GM18505 (cell line): Measurements from ENCODE around the gene PPY.

Source experiments
- ATAC-seq: cut with Tn5 transposase; IDR thresholded peaks from one replicate; pipeline ENCODE4 v1.9.1; 2021; ENCODE audit not compliant: unreplicated experiment
- POLR2A ChIP-seq: IDR thresholded peaks from 4 replicates; pipeline ENCODE4 v1.6.1; 2011; ENCODE audit warnings: borderline replicate concordance; ENCODE audit not compliant: insufficient read depth, insufficient read length; ENCODE audit errors: extremely low read depth

Gene PPY, protein sequence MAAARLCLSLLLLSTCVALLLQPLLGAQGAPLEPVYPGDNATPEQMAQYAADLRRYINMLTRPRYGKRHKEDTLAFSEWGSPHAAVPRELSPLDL

DNA sequence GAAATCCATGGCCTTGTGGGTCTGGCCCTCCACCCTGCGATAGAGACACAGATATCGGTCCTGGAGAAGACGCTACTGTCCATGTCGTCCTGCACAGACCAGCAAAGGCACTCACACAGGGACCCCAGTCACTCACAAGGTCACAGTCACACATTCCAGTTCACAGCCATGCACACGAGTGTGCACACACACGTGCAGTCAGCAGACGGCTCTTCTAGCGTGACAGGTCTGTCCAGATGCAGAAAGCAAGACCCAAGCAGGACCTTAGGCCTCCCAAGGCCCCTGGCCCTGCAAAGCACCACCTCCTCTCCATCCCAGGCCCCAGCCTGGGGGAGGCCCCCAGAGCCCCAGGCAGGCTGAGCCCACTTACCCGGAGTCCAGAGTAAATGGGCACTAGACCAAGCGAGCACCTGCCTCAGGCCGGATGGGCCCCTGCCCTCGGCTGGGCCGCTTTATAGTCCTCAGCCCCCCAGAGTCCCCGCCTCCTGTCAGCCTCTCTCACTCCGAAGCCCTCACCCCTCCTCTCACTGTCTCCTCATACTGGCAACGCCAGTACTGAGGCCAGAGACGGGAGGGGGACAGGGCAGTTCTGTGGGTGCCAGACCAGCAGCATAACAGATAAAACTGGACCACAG lies at the start of gene PPY:
Gene PPY, minus strand, starts transcription at position 426 of the 635 bp plus-strand sequence. CDS start 822 bp downstream, outside the sequence.
- ATAC-seq, result no peak
- no peak for TF ChIP-seq POLR2A

DNA sequence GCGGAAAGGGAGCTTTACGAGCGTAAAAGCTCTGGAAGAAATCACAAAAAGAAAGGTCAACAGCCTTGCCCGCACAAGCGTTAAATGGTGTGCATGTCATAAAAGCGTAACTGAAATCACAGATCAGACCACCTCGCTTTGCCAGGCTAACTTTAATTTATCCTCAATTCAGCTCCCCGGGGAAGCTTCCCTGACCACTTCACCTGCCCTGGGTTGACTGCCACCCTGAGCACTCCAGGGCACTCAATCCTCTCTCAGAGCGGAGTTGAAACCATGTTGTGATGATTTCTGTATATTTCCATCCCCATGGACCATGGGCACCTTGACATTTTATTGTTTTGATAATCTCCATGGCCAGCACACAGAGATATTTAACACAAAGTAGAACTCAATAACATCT lies 46.0 kb upstream of the PPY start:
- ATAC-seq, result no peak
- no peak for TF ChIP-seq POLR2A

DNA sequence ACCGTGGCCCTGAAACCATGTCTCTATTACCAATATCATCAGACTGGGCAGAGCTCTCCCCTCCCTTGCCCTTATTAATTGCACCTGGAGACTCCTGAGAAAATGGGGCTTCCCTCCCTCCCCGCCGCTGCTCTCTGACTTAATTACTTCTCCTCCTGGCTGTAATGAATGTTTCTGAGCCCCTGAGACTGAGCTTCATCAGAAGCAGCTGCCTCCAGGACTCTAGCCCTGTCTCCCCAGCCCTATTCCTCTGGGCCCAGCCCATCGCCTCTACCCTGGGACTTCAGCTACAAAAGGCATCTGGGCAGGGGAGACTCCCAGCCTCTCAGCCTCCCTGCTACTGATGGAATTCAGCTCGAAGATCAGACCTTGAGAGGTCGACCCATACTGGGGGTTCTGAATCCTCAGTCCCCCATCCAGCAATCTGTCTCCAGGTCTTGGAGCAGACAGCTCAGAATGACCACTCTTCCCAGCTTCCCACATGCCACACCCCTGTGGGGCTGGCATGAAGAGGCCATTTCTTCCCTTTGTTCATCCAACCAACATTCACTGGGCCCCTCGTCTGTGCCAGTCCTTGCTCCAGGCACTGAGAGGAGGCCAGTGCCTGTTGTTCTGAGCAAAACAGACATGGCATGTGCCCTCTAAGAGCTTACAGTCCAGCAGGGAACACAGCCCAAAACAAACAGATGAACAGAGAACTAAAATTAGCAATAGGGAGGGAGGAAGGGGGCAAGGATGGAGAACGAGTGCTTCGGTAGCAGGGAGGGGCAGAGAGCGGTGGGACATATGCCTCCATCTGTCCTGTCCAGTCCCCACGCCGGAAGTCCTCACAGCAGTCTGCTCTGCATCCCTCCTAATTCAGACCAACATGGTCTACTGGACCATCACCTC lies 45.1 kb upstream of the PPY start:
- no peak for TF ChIP-seq POLR2A
- no peak for ATAC-seq

- no peak for TF ChIP-seq POLR2A
- no peak for ATAC-seq
These were observed 44.1 kb upstream of the PPY start for GRCh38 chr17:43986225-43986981.

DNA sequence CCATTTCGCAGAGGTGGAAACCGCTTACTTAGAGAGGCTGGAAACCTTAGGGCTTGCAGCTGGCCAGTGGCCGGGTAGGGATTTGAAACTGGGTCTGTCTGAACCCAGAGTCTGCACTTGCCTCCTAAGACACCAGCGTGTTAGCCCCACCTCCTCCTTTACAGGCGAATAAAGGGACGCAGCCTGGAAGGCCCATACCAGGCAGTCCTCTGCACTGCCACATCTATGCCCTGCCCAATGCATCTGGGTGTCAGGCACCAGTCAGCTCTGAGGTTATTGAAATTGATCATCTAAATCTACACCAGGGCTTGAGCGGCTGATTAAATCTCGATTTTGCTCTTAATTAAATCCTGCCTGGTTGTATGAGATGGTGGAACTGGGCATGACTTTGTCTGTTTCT lies 42.2 kb upstream of the PPY start:
- TF ChIP-seq POLR2A, result no peak
- ATAC-seq, result no peak

DNA sequence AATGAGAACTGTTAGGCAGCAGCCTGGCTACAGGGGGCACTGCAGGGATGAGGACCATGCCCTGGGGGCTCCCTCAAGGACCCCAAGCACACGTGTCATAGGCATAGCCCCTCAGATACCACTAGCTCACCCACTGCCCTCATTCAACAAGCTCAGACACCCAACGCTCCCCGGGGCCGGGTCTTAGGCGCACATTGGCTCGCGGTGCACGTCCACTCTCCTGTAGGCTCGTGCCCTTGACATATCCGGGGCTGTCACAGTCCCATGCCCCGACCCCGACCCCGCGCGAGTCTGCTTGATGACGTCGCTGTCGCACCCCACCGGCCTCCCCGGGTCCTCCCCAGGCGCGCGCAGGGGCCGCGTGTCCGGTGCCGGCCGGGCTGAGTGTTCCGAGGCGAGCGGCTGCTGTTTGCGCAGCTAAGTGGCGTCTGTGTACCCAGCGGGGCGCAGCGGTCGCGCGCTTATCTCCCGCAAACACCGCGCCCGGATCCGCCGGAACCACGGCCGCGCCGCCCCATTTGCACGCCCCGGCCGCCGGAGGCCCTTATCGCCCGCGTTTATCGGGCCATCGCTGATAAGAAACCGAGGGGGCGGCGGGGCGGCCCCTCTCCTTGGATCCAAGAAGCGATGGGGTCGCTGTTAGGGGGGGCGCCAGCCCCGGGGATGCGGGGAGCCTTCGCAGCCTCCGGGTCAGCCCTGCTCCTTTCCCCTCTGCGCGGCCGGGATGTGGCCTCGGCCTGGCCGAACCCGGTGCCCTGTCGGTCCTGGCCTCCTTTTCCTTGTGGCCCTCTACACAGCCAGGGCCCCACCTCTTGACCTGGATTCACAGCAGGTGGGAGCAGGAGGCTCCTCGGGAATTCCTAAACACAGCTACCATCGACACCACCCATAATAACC lies 41.5 kb upstream of the PPY start:
- no peak for ATAC-seq
- TF ChIP-seq POLR2A, result no peak

- no peak for ATAC-seq
- no peak for TF ChIP-seq POLR2A
These were observed 40.9 kb upstream of the PPY start for GRCh38 chr17:43983196-43983514.

- ATAC-seq, result no peak
These were observed 39.9 kb upstream of the PPY start for GRCh38 chr17:43982171-43982570.

DNA sequence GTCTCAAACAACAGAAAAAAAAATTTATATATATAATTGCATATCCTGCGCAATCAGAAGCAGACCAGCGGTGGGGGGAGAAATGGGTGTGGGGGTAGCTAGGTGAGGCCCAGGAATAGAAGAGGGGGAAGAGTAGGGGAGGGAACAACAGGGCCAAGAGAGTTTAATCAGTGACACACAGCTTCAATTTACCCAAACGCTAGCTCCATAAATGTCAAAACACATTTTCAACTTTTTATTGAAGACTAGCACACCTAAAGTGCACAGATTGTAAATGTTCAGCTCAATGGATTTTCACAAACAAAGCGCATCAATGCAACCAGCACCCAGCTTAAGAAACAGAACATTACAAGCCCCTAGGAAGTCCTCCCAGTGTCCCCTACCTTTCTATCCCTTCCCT lies 37.4 kb upstream of the PPY start:
- no peak for ATAC-seq
- no peak for TF ChIP-seq POLR2A

More at GRCh38 chr17:43982171-43982570, 39.9 kb upstream of the PPY start:
- no peak for TF ChIP-seq POLR2A

- no peak for TF ChIP-seq POLR2A
- no peak for ATAC-seq
These were observed 36.7 kb upstream of the PPY start for GRCh38 chr17:43979011-43979410.

- no peak for TF ChIP-seq POLR2A
- no peak for ATAC-seq
These were observed 35.8 kb upstream of the PPY start for GRCh38 chr17:43978078-43978477.

DNA sequence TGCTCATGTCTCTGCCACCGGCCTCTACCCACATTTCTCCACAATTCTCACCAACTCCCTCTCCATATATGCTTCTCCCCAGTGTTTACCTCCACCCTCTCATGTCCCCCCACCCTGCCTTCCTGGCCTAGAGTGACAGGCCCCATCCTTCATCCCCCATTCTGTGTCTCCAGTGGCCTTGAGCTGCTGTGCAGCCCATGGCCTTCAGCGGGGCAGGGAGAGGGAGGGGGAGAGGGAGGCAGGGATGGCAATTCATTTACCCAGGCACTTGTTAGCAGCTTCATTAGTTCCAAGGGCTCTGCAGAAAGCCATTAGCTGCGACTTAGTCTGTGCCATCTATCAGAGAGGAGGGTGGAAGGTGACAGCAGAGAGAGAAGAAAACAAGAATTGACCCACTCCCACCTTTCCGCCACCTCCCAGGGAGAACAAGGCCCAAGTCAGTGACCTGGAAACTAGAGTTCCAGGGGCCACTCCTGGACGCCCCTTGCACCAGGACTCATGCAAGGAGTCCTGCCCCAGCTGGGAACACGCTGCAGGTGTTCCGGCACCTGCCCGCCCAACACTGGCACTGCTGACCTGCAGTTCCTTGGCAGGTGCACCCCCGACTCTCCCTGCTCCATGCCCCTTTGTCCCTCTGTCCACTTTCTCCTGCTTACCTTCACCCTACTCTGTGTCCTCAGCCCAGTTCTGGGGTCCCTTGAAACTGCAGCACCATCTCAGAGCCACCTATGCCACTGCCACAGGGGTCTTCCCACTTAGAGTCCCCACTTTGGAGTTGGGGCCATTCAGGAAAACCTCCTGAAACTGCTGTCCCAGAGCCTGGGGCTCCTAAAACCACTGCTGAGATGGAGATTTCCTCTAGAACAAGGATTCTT lies 34.9 kb upstream of the PPY start:
- TF ChIP-seq POLR2A, result no peak
- ATAC-seq, result no peak
